OCI-LY3 (cell line): ENCODE results near the gene POLK.

Experiments used
- EZH2phosphoT487 ChIP-seq: fragments of 200-600 bp; shearing (Covaris generic); IDR thresholded peaks from 2 replicates; pipeline ENCODE4 v1.6.1; 2018; ENCODE audit warnings: antibody characterized with exemption, mixed run types, low read depth
- TF ChIP-seq, protein P1 (sequence below): fragments of 200-600, 300-600 bp; sonication (generic); IDR thresholded peaks from 2 replicates; pipeline ENCODE4 v1.5.1; 2014; ENCODE audit warnings: antibody characterized with exemption, low read length, low read depth

DNA sequence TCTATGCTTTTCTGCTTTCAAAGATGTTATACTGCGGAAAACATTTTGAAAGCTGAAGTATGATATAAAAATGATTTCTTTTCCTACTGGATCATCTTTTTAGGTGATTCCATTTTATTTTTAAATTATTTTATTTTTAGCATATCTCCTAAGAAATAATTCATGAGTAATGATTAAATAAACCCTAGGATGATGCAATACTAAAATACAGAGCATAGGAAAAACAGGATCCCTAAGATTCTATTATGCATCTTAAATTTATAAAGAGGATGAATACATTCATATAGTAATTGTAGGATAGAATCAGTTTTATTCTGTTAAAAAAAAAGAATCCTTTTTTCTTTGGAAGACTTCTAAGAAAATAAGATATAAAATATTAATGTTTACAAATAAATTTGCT is 10.9 kb downstream of the POLK start:
- TF ChIP-seq, protein P1, sequence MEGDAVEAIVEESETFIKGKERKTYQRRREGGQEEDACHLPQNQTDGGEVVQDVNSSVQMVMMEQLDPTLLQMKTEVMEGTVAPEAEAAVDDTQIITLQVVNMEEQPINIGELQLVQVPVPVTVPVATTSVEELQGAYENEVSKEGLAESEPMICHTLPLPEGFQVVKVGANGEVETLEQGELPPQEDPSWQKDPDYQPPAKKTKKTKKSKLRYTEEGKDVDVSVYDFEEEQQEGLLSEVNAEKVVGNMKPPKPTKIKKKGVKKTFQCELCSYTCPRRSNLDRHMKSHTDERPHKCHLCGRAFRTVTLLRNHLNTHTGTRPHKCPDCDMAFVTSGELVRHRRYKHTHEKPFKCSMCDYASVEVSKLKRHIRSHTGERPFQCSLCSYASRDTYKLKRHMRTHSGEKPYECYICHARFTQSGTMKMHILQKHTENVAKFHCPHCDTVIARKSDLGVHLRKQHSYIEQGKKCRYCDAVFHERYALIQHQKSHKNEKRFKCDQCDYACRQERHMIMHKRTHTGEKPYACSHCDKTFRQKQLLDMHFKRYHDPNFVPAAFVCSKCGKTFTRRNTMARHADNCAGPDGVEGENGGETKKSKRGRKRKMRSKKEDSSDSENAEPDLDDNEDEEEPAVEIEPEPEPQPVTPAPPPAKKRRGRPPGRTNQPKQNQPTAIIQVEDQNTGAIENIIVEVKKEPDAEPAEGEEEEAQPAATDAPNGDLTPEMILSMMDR, result no peak
- TF ChIP-seq EZH2phosphoT487, result no peak
